ENCODE results near the gene CSAG1. TPM values are rescaled to one million over a fixed set of nuclear protein-coding genes. Genes with fewer than 3 reads are reported as not detected.

The CSAG1 gene
- 0.18 to 0.38 TPM (median 0.30 TPM) in 4 of 5 replicates, not detected in the other for total RNA-seq (2022; extraction: Qiagen RNA extraction; ENCODE audit: low read depth)

GRCh38 chrX:152733261-152733975, at the start of gene CSAG1, which contains the start of gene MAGEA12:
TSS of gene CSAG1 (minus strand) at chrX:152733721. CDS start at chrX:152732460, 1,261 bp downstream.
TSS of gene MAGEA12 (plus strand) at chrX:152733757. CDS start at chrX:152736162, 2,405 bp downstream.

GRCh38 chrX:152769549-152770289, 36.2 kb upstream of the CSAG1 start, which contains the start of gene MAGEA6:
TSS of gene MAGEA6 (minus strand) at chrX:152769689. CDS start at chrX:152767650, 2,039 bp downstream.

GRCh38 chrX:152758918-152759317, 25.4 kb upstream of the CSAG1 start, which contains the start of gene CSAG3:
TSS of gene CSAG3 (plus strand) at chrX:152759218.

GRCh38 chrX:152753686-152754650, 20.4 kb upstream of the CSAG1 start, which contains the start of gene MAGEA2:
TSS of gene MAGEA2 (minus strand) at chrX:152753842. CDS start at chrX:152751363, 2,479 bp downstream.

GRCh38 chrX:152713815-152714787, 19.4 kb downstream of the CSAG1 start, which contains the start of gene MAGEA2B:
TSS of gene MAGEA2B (plus strand) at chrX:152714628. CDS start at chrX:152717107, 2,479 bp downstream.

GRCh38 chrX:152709173-152709572, 24.3 kb downstream of the CSAG1 start, which contains the start of gene CSAG2:
TSS of gene CSAG2 (minus strand) at chrX:152709273. CDS start at chrX:152709112, 161 bp downstream.

GRCh38 chrX:152697952-152698931, 35.3 kb downstream of the CSAG1 start, which contains the start of gene MAGEA3:
TSS of gene MAGEA3 (plus strand) at chrX:152698794. CDS start at chrX:152700833, 2,039 bp downstream.

Other genes starting within 250 kb of the CSAG1 start
- 0.22 to 0.27 TPM (median 0.24 TPM) in 5 replicates for gene GABRQ, start 95.8 kb downstream of the CSAG1 start, total RNA-seq (2022; extraction: Qiagen RNA extraction; ENCODE audit: low read depth)
- gene MAGEA3, start 34.9 kb downstream of the CSAG1 start, total RNA-seq (2022; extraction: Qiagen RNA extraction; ENCODE audit: low read depth), result 2.8 to 5.4 TPM (median 3.4 TPM) in 5 replicates
- gene CSAG2, start 24.4 kb downstream of the CSAG1 start, total RNA-seq (2022; extraction: Qiagen RNA extraction; ENCODE audit: low read depth), result not detected in 5 replicates
- gene MAGEA2B, start 19.1 kb downstream of the CSAG1 start, total RNA-seq (2022; extraction: Qiagen RNA extraction; ENCODE audit: low read depth), result 0.12 TPM in 1 of 5 replicates, not detected in the others
- gene MAGEA12, start within 50 bp of the CSAG1 start, total RNA-seq (2022; extraction: Qiagen RNA extraction; ENCODE audit: low read depth), result 0.15 to 0.24 TPM (median 0.17 TPM) in 5 replicates
- gene MAGEA2, start 20.1 kb upstream of the CSAG1 start, total RNA-seq (2022; extraction: Qiagen RNA extraction; ENCODE audit: low read depth), result 0.07 to 0.13 TPM (median 0.09 TPM) in 3 of 5 replicates, not detected in the others
- not detected in 5 replicates for gene CSAG3, start 25.5 kb upstream of the CSAG1 start, total RNA-seq (2022; extraction: Qiagen RNA extraction; ENCODE audit: low read depth)
- 11.6 to 13.0 TPM (median 12.7 TPM) in 5 replicates for gene MAGEA6, start 36.0 kb upstream of the CSAG1 start, total RNA-seq (2022; extraction: Qiagen RNA extraction; ENCODE audit: low read depth)
- 68.5 to 78.5 TPM (median 73.4 TPM) in 5 replicates for gene CETN2, start 97.0 kb upstream of the CSAG1 start, total RNA-seq (2022; extraction: Qiagen RNA extraction; ENCODE audit: low read depth)
- gene NSDHL, start 97.3 kb upstream of the CSAG1 start, total RNA-seq (2022; extraction: Qiagen RNA extraction; ENCODE audit: low read depth), result 39.7 to 43.4 TPM (median 41.6 TPM) in 5 replicates
- 6.3 to 8.1 TPM (median 7.4 TPM) in 5 replicates for gene ZNF185, start 164.3 kb upstream of the CSAG1 start, total RNA-seq (2022; extraction: Qiagen RNA extraction; ENCODE audit: low read depth)